GM21825 (cell line): ENCODE results near the gene ARMC10.
"Not testable (repeated sequence)": the region's sequence is repeated elsewhere in the genome, so short reads cannot be mapped to it uniquely, and the experiment has no call there.

Experiments
- ATAC-seq: cut with Tn5 transposase; IDR thresholded peaks from one replicate; pipeline ENCODE4 v1.9.1; 2021; ENCODE audit warnings: mild to moderate bottlenecking, moderate library complexity; ENCODE audit not compliant: unreplicated experiment

ARMC10 gene

DNA sequence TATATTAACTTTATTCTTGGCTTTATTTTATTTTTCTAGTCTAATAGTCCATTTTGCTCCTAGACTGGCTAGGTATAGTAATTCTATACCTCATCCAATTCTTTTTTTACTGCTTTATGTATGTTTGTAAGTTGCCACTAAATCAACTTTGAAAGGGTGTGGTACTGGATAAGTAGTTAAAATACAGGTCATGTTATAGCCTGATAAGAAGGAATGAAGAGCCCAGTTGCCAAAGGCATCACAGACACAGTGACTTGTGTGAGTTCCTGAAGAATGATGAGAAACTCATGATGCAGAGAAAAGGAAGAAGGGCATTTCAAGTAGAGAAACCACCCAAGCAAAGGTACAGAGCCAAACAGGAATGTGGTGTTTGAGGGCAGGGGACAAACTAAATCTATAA lies 46.7 kb downstream of the ARMC10 start:
- ATAC-seq, result no peak

DNA sequence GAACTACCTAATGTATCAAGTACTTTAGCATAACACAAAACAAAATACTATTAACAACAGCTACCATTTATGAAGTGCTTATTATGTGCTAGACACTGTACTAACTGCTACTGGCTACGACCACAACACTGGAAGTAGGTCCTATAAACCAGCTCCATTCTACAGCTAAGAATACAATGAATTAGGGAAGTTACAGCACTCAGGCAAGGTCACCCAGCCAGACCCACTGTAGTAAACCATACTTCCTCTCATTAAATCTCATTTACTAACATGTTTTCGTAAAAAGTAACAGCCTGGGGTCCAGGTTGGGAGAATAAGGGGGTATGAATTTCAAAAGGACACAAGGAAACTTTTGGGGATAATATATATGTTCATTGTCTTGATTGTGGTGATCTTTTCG lies 48.6 kb downstream of the ARMC10 start:
- no peak for ATAC-seq

DNA sequence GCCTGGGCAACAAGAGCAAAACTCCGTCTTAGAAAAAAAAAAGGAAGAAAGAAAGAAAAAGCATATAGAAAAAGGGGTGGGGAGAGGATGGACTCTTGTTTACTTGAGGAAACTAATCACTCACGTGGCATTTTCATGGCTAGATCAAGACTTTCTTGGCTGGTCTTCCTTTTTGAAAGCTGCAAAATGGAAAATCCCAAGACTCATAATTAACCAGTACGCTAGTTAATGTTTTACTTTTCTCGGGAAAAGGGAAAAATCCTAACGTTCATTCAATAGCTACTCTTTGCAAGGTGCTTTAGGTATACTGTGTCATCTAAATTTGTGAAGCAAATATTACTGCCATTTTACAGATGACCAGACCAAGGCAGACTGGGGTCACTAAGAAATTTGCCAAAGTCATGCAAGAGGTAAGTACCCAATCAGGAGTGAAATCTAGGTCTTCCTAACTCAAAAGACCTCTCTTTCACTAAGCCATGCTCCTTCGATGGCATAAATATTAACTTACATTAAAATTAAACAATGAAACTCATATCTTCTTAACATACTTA lies 49.6 kb downstream of the ARMC10 start:
- ATAC-seq, result no peak

DNA sequence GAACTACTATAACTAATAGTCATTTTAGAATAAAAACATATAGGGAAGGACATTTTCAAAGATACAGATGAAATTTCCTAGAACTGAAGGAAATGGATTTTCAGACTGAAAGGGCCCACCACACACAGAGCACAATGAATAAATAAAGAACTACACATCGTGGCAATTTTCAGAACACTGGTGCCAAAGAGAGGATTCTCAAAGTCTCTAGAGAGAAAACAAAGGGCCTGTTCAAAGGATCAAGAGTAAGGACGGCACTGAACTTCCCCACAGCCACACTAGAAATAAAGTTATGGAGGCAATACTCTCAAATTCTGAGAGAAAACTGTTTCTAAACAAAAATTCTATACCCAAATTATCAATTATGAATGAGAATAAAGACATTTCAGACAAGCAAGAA lies 52.1 kb downstream of the ARMC10 start:
- no peak for ATAC-seq

DNA sequence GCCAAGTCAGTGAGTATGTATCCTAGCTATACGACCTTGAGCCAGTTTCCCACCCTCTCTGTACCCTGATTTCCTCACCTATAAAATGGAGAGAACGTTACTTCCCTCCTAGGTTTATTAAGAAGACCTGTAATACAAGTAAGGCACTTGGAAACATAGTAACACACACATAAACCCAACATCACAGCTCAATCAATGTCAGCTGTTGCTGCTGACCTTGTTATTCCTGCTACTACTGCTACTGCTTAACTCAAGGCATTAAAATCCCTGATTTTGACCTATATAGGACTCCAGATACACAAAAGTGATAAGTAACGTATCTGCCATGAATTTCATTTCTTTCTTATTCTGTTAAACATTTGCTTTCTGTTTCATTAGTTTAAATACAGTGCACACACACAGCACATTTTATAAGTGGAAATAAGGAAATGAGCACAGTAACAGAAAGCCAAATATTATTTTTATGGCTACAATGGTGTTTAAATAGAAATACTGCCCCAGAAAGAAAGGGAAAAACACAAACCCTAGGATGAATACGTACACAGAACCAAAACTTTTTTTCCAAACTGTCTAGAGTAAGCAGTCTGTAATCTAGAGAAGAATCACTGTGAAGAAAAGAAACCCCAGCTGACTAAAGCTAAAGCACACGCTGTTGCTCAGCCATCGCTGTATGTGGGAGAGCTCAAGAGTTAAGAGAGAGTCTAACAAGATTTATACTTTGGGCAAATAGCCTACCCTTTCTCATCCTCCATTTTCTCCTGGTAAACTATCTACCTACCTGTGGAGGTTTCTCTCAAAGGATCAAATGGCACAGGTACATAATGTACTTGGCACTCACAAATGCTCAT lies 55.0 kb downstream of the ARMC10 start:
- no peak for ATAC-seq

DNA sequence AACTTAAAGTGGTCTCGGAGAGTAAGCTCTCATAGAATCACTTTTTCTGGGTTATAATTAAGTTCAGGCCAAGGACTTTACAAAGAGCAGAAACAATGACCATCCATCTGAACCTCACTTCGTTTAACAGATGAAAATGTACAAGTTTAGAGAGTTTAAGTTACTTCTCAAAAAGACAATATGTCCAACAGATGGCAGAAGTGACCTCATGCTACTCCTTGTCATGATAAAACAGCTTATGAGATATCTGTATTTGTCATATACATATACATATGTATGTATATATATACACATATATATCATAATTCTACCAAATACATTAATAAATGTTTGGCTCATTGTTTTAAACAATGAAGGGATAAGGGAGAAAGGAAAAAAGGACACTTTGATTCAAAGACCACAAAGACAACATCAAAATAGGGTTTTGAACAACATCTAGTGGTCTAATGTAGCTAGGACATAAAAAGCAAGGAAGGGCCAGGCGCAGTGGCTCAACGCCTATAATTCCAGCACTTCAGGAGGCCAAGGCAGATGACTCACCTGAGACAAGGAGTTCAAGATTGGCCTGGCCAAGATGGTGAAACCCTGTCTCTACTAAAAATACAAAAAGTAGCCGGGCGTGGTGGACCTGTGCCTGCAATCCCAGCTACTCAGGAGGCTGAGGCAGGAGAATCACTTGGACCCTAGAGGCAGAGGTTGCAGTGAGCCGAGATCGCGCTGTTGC lies 56.1 kb downstream of the ARMC10 start:
- ATAC-seq, result no peak

DNA sequence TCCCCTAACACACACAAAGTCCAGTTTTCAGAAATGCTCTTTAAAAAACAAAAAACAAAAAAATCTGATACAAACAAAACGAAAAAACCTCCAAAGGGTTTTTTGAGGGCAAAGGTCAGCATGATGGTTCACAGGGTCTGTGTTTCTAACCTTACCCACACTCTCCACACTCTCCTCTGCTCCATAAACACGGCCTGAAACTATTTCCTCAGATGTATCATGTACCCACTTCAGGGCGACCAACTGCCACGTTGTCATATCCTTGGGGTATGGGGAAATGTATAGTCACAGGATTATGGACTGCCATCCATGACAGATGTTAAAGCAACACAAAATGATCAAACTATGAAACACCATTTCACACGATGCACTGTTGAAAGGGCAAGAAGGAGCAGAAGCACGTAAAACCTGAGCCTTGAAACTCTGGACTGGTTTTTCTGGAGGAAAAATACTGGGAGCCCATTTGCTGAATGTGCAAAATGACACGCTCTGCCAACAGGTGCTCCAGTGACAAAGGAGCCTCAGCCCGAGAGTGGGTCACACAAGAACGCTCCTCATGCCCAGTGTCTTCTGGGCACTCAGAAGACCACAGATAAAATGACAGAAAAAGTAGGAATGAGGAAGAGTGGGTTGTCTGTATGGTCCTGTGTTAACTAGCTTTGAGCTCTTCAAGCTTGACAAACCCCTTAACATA lies 58.2 kb downstream of the ARMC10 start:
- no peak for ATAC-seq

DNA sequence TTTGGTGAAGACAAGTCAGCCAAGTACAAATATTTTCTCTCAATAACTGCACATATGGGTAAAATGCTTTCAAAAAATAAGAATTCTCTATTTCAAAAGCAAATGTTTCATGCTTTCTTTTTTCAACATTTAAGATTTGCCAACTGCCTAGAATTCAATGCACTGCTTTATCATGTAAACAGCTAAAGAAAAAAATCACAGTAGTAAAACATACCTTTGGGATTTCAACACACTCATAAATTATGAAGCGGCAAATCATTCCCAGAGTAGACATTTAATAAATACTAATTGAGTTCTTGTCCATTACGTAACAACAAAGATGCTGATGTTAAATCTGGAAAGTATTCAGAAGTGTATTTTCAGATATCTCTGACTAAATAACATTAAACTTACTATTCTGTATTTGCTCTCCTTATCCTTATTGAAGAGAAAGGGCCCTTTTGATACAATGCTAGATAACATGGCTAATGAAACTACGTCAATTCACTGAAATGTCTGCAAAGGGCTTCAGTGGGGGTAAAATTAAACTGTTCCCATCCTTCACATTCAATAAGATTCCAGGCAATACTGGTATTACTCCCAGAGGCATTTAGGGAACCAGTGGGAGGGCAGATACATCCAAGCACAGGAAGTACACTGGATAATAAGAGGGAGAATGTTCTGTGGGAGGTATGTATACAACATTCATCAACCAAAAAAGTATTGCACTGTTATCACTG lies 60.1 kb downstream of the ARMC10 start:
- no peak for ATAC-seq

DNA sequence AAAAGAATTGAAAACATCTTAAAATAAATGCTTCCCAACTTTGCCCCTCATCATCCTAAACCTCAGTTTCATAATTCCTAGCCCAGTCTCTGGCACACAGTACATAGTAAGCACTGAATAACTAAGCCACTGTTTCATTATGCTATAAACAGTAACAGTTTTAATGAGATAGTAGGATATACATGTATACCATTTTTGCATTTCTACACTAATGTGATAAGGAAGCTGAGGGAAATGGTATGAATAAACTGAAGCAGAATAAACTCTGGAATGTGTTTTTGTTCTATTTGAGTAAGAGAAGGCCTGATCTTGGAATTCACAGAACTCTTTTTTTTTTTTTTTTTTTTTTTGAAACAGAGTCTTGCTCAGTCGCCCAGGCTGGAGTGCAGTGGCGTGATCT lies 65.1 kb downstream of the ARMC10 start:
- no peak for ATAC-seq

DNA sequence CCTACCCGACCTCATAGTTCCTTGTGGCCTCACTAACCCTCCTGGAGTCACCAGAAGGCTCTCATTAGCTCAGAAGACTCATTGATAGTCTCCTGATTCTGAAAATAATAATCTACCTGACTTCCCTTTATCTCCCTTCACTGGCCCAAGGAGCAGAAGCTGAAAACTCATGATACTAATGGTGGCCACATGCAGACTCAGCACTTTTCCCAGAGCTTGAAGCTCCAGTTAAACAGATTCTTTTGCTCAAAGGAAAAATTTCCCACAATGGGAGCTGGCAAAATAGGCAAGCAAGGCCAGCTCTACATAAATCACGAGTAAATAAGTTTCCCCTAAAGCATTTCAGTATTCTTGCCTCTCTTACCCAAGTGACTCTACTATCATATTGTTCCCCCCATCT lies 65.7 kb downstream of the ARMC10 start:
- ATAC-seq, result no peak

DNA sequence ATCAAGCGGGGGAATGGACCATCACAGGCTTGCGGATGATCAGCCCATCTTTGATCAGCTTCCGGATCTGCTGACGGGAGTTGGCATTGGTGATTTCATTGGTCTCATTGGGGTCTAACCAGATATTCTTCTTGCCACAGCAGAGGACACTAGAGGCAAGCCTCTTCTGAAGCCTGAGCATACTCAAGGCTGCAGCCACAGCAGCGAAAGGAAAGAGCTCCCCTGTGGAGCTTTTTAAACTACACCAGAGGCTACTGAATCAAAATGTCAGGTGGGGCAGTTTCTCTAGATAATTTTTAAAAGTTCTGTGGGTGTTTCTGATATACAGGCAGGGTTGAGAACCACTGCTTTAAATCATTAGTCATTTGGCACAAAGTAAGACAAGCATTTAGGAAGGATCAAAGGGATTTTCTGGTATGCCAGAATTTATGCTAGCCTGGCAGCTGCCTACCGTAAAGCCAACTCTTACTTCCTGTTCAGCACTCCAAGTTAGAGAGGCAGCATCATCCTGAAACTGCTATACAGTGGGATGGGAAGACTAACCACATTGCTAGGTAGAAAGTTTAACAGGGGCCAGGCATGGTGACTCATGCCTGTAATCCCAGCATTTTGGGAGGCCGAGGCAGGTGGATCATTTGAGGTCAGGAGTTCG lies 66.9 kb downstream of the ARMC10 start:
- ATAC-seq, result no peak

DNA sequence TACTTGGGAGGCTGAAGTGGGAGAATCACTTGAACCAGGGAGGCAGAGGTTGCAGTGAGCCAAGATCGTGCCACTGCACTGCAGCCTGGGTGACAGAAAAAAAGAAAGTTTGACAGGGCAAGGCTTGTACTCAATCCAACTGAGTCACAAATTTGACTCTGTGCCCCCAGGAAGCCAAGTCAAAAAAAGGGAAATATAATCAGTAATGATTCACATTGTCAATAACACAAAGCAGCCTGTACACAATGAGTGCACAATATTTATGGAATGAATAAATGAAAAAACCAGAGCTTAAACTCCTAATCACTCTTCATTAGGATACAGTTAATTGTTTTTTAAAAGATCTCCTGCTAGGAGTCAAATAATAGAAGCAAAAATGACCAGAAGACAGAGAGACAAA lies 67.6 kb downstream of the ARMC10 start:
- no peak for ATAC-seq

DNA sequence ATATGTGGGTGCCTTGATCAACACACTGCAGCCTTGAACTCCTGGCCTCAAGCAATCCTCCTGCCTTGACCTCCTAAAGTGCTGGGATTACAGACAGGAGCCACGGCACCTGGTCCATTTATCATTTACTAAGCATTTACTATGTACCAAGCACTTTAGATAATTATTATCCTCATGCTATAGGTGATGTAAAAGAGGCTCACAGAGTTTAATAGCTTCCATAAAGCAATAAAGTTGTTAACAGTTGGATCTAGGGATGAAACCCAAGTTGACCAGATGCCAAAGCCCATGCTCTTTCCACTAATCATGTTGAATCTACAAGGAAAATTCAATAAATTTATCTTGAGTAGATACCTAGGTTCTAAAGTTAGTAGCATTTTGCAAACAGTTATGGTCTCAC lies 68.9 kb downstream of the ARMC10 start:
- ATAC-seq, result no peak

DNA sequence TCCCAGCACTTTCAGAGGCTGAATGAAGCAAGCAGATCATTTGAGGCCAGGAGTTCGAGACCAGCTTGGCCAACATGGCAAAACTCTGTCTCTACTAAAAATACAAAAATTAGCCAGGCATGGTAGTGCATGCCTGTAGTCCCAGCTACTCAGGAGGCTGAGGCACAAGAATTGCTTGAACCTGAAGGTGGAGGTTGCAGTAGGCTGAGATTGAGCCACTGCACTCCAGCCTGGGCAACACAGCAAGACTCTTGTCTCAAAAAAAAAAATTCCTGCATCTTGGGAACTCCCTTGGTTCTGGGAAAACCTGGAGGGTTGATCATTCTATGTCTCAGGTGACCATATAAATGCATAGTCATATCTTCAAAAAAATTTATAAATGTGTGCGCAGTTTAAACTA lies 69.8 kb downstream of the ARMC10 start:
- not testable (repeated sequence) for ATAC-seq

DNA sequence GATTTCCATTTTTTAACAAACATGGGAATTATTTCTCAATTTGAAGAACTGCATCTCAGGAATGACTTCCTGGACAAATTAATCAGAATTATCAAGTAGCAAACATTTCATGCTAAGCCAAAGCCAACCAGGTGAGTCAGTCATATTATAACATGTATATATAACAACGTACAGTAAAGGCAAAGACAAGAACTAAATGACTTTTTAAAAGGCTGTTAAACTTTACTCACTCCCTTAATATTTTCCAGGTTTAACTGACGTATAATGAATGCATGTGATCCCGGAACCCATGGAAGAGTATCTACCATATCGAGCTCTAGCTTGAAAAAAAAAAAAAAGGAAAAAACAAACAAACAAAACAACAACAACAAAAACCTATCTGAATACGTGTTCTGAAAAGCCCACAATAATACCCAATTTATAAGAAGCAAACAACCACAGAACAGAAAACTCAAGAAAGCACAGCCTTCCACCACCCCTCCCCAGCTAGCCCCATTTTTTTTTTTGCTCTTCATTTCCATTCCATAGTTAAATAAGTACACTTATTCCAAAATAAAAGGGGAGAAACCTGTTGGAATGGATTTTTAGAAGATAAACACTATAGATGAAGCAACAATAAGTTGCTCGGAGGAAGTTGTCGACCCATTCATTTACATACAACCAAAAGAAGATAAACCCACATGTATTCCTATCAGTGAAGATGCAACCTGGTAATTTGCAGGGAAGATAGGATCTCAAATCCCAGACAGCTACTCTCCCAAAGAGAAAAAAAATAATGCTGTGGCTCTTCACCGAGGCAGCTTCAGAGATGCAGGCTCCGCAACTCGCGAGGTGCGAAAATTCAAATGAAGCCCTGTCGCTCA lies 73.4 kb downstream of the ARMC10 start:
- no peak for ATAC-seq
